ENCODE results near the gene DOCK2.

Gene DOCK2

GRCh38 chr5:169695919-169696490 lies 58.9 kb downstream of the DOCK2 start:
- no peaks in the 10 kb centered on the region for H3K27me3 ChIP-seq (replicated peaks; ENCODE audit: insufficient read depth, low read length)
- no peak overlapping the region for H3K9ac ChIP-seq (ENCODE audit: low read length)
- no peak for DNase-seq
- TF ChIP-seq CTCF (IDR thresholded peaks at IDR 0.05; ENCODE audit: low read length) (no peak), EZH2phosphoT487 (IDR thresholded peaks at IDR 0.05; ENCODE audit: low read length) (no peak), EZH2 (optimal IDR thresholded peaks at IDR 0.05; ENCODE audit: low read depth, low read length) (no peak)
- no peak overlapping the region for H3K27ac ChIP-seq (ENCODE audit: low read length)
- H3K4me1 ChIP-seq (ENCODE audit: low read length), result no peaks in the 10 kb centered on the region
- H3K36me3 ChIP-seq (replicated peaks; ENCODE audit: insufficient read depth, low read length), result peaks cover 5% of the 10 kb centered on the region
- no peak overlapping the region for H3K4me2 ChIP-seq (ENCODE audit: low read depth, low read length)
- no peaks in the 10 kb centered on the region for H3K9me2 ChIP-seq (replicated peaks; ENCODE audit: insufficient read depth, low read length)
- H3F3A ChIP-seq (ENCODE audit: insufficient read depth, low read length), result no peaks in the 10 kb centered on the region
- H2AFZ ChIP-seq (ENCODE audit: low read length), result no peak overlapping the region
- H3K9me3 ChIP-seq (replicated peaks; ENCODE audit: insufficient read depth, low read length), result no peaks in the 10 kb centered on the region
- H4K20me1 ChIP-seq (ENCODE audit: insufficient read depth, low read length), result no peaks in the 10 kb centered on the region
- no peak overlapping the region for H3K4me3 ChIP-seq (ENCODE audit: low read length)
- H3K79me2 ChIP-seq (ENCODE audit: low read length), result no peaks in the 10 kb centered on the region

- no peak for TF ChIP-seq EZH2phosphoT487 (IDR thresholded peaks at IDR 0.05; ENCODE audit: low read length)
- H3K36me3 ChIP-seq (replicated peaks; ENCODE audit: insufficient read depth, low read length), result peaks cover 6% of the 10 kb centered on the region
- H3K4me3 ChIP-seq (ENCODE audit: low read length), result no peak overlapping the region
- no peak overlapping the region for H2AFZ ChIP-seq (ENCODE audit: low read length)
- no peaks in the 10 kb centered on the region for H4K20me1 ChIP-seq (ENCODE audit: insufficient read depth, low read length)
- no peaks in the 10 kb centered on the region for H3K9me3 ChIP-seq (replicated peaks; ENCODE audit: insufficient read depth, low read length)
- no peaks in the 10 kb centered on the region for H3K27me3 ChIP-seq (replicated peaks; ENCODE audit: insufficient read depth, low read length)
- no peak overlapping the region for H3K4me2 ChIP-seq (ENCODE audit: low read depth, low read length)
- H3F3A ChIP-seq (ENCODE audit: insufficient read depth, low read length), result no peaks in the 10 kb centered on the region
- no peaks in the 10 kb centered on the region for H3K79me2 ChIP-seq (ENCODE audit: low read length)
- DNase-seq, result no peak
- no peaks in the 10 kb centered on the region for H3K9me2 ChIP-seq (replicated peaks; ENCODE audit: insufficient read depth, low read length)
- no peak overlapping the region for H3K27ac ChIP-seq (ENCODE audit: low read length)
- no peak overlapping the region for H3K9ac ChIP-seq (ENCODE audit: low read length)
- H3K4me1 ChIP-seq (ENCODE audit: low read length), result no peaks in the 10 kb centered on the region
Measured at GRCh38 chr5:169696621-169697510, 59.8 kb downstream of the DOCK2 start.

GRCh38 chr5:169697511-169697890 lies 60.4 kb downstream of the DOCK2 start:
- no peak overlapping the region for H3K27ac ChIP-seq (ENCODE audit: low read length)
- H3K4me3 ChIP-seq (ENCODE audit: low read length), result no peak overlapping the region
- H3K9me3 ChIP-seq (replicated peaks; ENCODE audit: insufficient read depth, low read length), result no peaks in the 10 kb centered on the region
- no peaks in the 10 kb centered on the region for H3K79me2 ChIP-seq (ENCODE audit: low read length)
- no peak overlapping the region for H2AFZ ChIP-seq (ENCODE audit: low read length)
- no peaks in the 10 kb centered on the region for H3K4me1 ChIP-seq (ENCODE audit: low read length)
- H3K9me2 ChIP-seq (replicated peaks; ENCODE audit: insufficient read depth, low read length), result no peaks in the 10 kb centered on the region
- H4K20me1 ChIP-seq (ENCODE audit: insufficient read depth, low read length), result no peaks in the 10 kb centered on the region
- peaks cover 10% of the 10 kb centered on the region for H3K36me3 ChIP-seq (replicated peaks; ENCODE audit: insufficient read depth, low read length)
- H3K9ac ChIP-seq (ENCODE audit: low read length), result no peak overlapping the region
- H3K4me2 ChIP-seq (ENCODE audit: low read depth, low read length), result no peak overlapping the region
- H3F3A ChIP-seq (ENCODE audit: insufficient read depth, low read length), result no peaks in the 10 kb centered on the region
- no peak for TF ChIP-seq EZH2phosphoT487 (IDR thresholded peaks at IDR 0.05; ENCODE audit: low read length)
- no peak for TF ChIP-seq CTCF (IDR thresholded peaks at IDR 0.05; ENCODE audit: low read length)
- no peak for TF ChIP-seq EZH2 (optimal IDR thresholded peaks at IDR 0.05; ENCODE audit: low read depth, low read length)
- DNase-seq, result no peak
- no peaks in the 10 kb centered on the region for H3K27me3 ChIP-seq (replicated peaks; ENCODE audit: insufficient read depth, low read length)

- Histone ChIP-seq H3K27ac (ENCODE audit: low read length) (no peak overlapping the region), H4K20me1 (ENCODE audit: insufficient read depth, low read length) (no peaks in the 10 kb centered on the region), H2AFZ (ENCODE audit: low read length) (no peak overlapping the region), H3K36me3 (replicated peaks; ENCODE audit: insufficient read depth, low read length) (peaks cover 10% of the 10 kb centered on the region), H3K9ac (ENCODE audit: low read length) (no peak overlapping the region), H3K4me3 (ENCODE audit: low read length) (no peak overlapping the region), H3F3A (ENCODE audit: insufficient read depth, low read length) (no peaks in the 10 kb centered on the region), H3K4me1 (ENCODE audit: low read length) (no peaks in the 10 kb centered on the region), H3K9me2 (replicated peaks; ENCODE audit: insufficient read depth, low read length) (no peaks in the 10 kb centered on the region), H3K4me2 (ENCODE audit: low read depth, low read length) (no peak overlapping the region), H3K27me3 (replicated peaks; ENCODE audit: insufficient read depth, low read length) (no peaks in the 10 kb centered on the region), H3K9me3 (replicated peaks; ENCODE audit: insufficient read depth, low read length) (no peaks in the 10 kb centered on the region), H3K79me2 (ENCODE audit: low read length) (no peaks in the 10 kb centered on the region)
- TF ChIP-seq EZH2 (optimal IDR thresholded peaks at IDR 0.05; ENCODE audit: low read depth, low read length) (no peak), EZH2phosphoT487 (IDR thresholded peaks at IDR 0.05; ENCODE audit: low read length) (no peak), CTCF (IDR thresholded peaks at IDR 0.05; ENCODE audit: low read length) (no peak)
- no peak for DNase-seq
Measured at GRCh38 chr5:169697976-169698375, 60.9 kb downstream of the DOCK2 start.

All from MM.1S (cell line).